Glutamatergic neuron (in vitro differentiated cells): ENCODE results near the gene KLHL10. TPM values are rescaled to one million over a fixed set of nuclear protein-coding genes. Genes with fewer than 3 reads are reported as not detected.
"Not testable (repeated sequence)": the region's sequence is repeated elsewhere in the genome, so short reads cannot be mapped to it uniquely, and the experiment has no call there.

ENCODE experiments used
- DNase-seq: peaks from one replicate; pipeline ENCODE4 v3.0.0; 2022
- H3K27ac Mint-ChIP-seq: one replicate; pipeline ENCODE4 v1.8.0; 2020; ENCODE audit warnings: mild to moderate bottlenecking, mixed read lengths, inconsistent platforms; ENCODE audit not compliant: unreplicated experiment
- H3K27me3 Mint-ChIP-seq: one replicate; pipeline ENCODE4 v1.8.0; 2020; ENCODE audit warnings: mild to moderate bottlenecking, moderate library complexity, mixed read lengths, inconsistent platforms; ENCODE audit not compliant: unreplicated experiment
- H3K36me3 Mint-ChIP-seq: one replicate; pipeline ENCODE4 v1.8.0; 2020; ENCODE audit warnings: mild to moderate bottlenecking, mixed read lengths, inconsistent platforms; ENCODE audit not compliant: unreplicated experiment
- H3K4me1 Mint-ChIP-seq: one replicate; pipeline ENCODE4 v1.8.0; 2020; ENCODE audit warnings: mild to moderate bottlenecking, low read depth, mixed read lengths, inconsistent platforms; ENCODE audit not compliant: unreplicated experiment
- H3K4me3 Mint-ChIP-seq: one replicate; pipeline ENCODE4 v1.8.0; 2020; ENCODE audit warnings: mild to moderate bottlenecking, mixed read lengths, inconsistent platforms; ENCODE audit not compliant: unreplicated experiment
- H3K9me3 Mint-ChIP-seq: one replicate; pipeline ENCODE4 v1.8.0; 2020; ENCODE audit warnings: mild to moderate bottlenecking, moderate library complexity, mixed read lengths, inconsistent platforms; ENCODE audit not compliant: unreplicated experiment
- CTCF ChIP-seq: fragments of 200-600 bp; sonication (generic); IDR thresholded peaks from one replicate; pipeline ENCODE4 v1.5.0; 2021; ENCODE audit not compliant: partially characterized antibody, unreplicated experiment
- total RNA-seq: library from RNA; stranded (reverse); fragmentation: NEBNext Ultra II Directional; extraction: Animal tissue kit (Norgen Biotek cat#: 25700); gene quantifications from one replicate; pipeline ENCODE4 v1.2.1, GENCODE V29; 2021; ENCODE audit not compliant: unreplicated experiment

The KLHL10 gene
- total RNA-seq, 1 donor from 2014 or later: not detected

GRCh38 chr17:41844971-41845370, 7.3 kb downstream of the KLHL10 start:
- peaks cover 2% of the 10 kb centered on the region for H3K27me3 Mint-ChIP-seq
- H3K4me1 Mint-ChIP-seq: peaks cover 1% of the 10 kb centered on the region
- TF ChIP-seq CTCF: no peak
- no peaks in the 10 kb centered on the region for H3K9me3 Mint-ChIP-seq
- H3K4me3 Mint-ChIP-seq: no peak overlapping the region
- no peaks in the 10 kb centered on the region for H3K36me3 Mint-ChIP-seq
- DNase-seq: no peak
- no peak overlapping the region for H3K27ac Mint-ChIP-seq

- Mint-ChIP-seq H3K27me3 (peaks cover 4% of the 10 kb centered on the region), H3K4me1 (peaks cover 1% of the 10 kb centered on the region), H3K4me3 (no peak overlapping the region), H3K9me3 (no peaks in the 10 kb centered on the region), H3K36me3 (no peaks in the 10 kb centered on the region), H3K27ac (no peak overlapping the region)
- no peak for DNase-seq
- no peak for TF ChIP-seq CTCF
Observed at GRCh38 chr17:41848788-41849187, 11.2 kb downstream of the KLHL10 start.

GRCh38 chr17:41849251-41849990, 11.8 kb downstream of the KLHL10 start:
- Mint-ChIP-seq H3K4me3 (no peak overlapping the region), H3K27ac (no peak overlapping the region), H3K36me3 (no peaks in the 10 kb centered on the region), H3K27me3 (peaks cover 4% of the 10 kb centered on the region), H3K4me1 (peaks cover 1% of the 10 kb centered on the region), H3K9me3 (no peaks in the 10 kb centered on the region)
- no peak for DNase-seq
- no peak for TF ChIP-seq CTCF

- H3K27me3 Mint-ChIP-seq, H3K4me3 Mint-ChIP-seq, H3K9me3 Mint-ChIP-seq, H3K36me3 Mint-ChIP-seq, DNase-seq, H3K27ac Mint-ChIP-seq, H3K4me1 Mint-ChIP-seq: not testable (repeated sequence)
Observed at GRCh38 chr17:41851382-41851781, 13.8 kb downstream of the KLHL10 start.

- Mint-ChIP-seq H3K27ac (peak overlapping the region; percentile 53), H3K9me3 (peaks cover 1% of the 10 kb centered on the region)
- DNase-seq: no peak
Observed at GRCh38 chr17:41860254-41860931, 22.8 kb downstream of the KLHL10 start.

More at GRCh38 chr17:41860254-41860931, 22.8 kb downstream of the KLHL10 start:
- peaks cover 13% of the 10 kb centered on the region for H3K4me1 Mint-ChIP-seq
- no peak for TF ChIP-seq CTCF
- H3K27me3 Mint-ChIP-seq: peaks cover 5% of the 10 kb centered on the region
- no peaks in the 10 kb centered on the region for H3K36me3 Mint-ChIP-seq
- peak overlapping the region; percentile 30 for H3K4me3 Mint-ChIP-seq
